Activated CD4-positive, alpha-beta memory T cell treated with anti-CD3 and anti-CD28 coated beads, Interleukin-2, amount 10 ng/mL, durations not matched to agents 7 days and 5 days (primary cell): ENCODE results near the gene BAHD1. TPM values are rescaled to one million over a fixed set of nuclear protein-coding genes. Genes with fewer than 3 reads are reported as not detected.

Experiments used
- CTCF ChIA-PET: fragments of 350-600 bp; sonication (Branson Sonifier 250); formaldehyde crosslinking; loops from one replicate; lab custom pipeline; 2021; ENCODE audit warnings: antibody characterized with exemption, inconsistent platforms; lab: Charles Lee
- POLR2A ChIA-PET: fragments of 350-600 bp; sonication (Branson Sonifier 250); formaldehyde crosslinking; loops from one replicate; lab custom pipeline; 2021; ENCODE audit warnings: antibody characterized with exemption; lab: Charles Lee
- DNase-seq: peaks from one replicate; pipeline ENCODE4 v3.0.0-alpha.2; 2020
- H3K27ac Mint-ChIP-seq: one replicate; pipeline ENCODE4 v1.8.0; 2021; ENCODE audit warnings: mild to moderate bottlenecking, mixed read lengths
- H3K27me3 Mint-ChIP-seq: one replicate; pipeline ENCODE4 v1.8.0; 2021; ENCODE audit warnings: mixed read lengths
- H3K36me3 Mint-ChIP-seq: one replicate; pipeline ENCODE4 v1.8.0; 2021; ENCODE audit warnings: low read depth, mixed read lengths
- H3K4me1 Mint-ChIP-seq: one replicate; pipeline ENCODE4 v1.8.0; 2021; ENCODE audit warnings: mixed read lengths
- H3K4me3 Mint-ChIP-seq: one replicate; pipeline ENCODE4 v1.8.0; 2021; ENCODE audit warnings: mild to moderate bottlenecking, mixed read lengths
- H3K9me3 Mint-ChIP-seq: one replicate; pipeline ENCODE4 v1.8.0; 2021; ENCODE audit warnings: mixed read lengths
- total RNA-seq, 2 experiments: library from RNA; stranded (reverse); gene quantifications; one replicate each; pipeline ENCODE4 v1.2.3, GENCODE V29; 2021

Gene BAHD1
- total RNA-seq, 2 experiments from 2014 or later, result 26.0 to 27.0 TPM

DNA sequence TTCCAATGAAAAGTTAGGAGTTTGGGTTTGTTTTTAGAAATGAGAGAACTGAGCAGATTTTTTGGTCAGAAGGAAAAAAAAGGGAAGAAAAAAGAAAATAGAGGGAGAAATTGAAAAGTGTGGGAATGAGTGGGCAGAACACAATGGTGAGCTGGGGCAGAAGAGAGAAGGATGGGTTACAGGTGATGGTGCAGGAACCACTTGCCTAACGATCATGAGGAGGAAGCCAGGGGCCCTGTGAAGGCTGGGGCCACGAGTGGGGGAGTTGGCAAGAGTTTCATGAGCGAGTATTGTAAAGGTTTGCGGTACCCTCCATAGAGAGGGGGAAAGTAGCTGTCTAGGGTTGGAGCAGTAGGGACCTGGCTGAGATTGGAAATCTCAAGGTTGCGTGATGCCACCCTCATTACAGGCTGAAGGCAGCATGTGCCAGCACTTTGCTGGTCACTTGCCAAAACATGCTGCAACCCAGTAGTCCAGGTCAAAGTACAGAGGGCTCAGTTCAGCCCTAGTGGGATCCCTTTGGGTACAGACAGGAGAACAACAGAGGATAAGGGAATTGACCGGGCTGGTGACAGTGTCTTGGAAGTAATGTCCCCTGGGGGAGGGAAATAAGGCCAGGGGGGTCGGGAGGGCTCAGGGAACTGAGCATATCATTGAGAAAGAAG, 28.5 kb upstream of the BAHD1 start:
- POLR2A ChIA-PET, result no interaction called here
- H3K9me3 Mint-ChIP-seq, result no peaks in the 10 kb centered on the region
- CTCF ChIA-PET, result no interaction called here
- H3K36me3 Mint-ChIP-seq, result peaks cover 46% of the 10 kb centered on the region
- H3K27me3 Mint-ChIP-seq, result no peaks in the 10 kb centered on the region
- H3K4me3 Mint-ChIP-seq, result no peak overlapping the region
- peaks cover 26% of the 10 kb centered on the region for H3K4me1 Mint-ChIP-seq
- no peak overlapping the region for H3K27ac Mint-ChIP-seq
- DNase-seq, result no peak

DNA sequence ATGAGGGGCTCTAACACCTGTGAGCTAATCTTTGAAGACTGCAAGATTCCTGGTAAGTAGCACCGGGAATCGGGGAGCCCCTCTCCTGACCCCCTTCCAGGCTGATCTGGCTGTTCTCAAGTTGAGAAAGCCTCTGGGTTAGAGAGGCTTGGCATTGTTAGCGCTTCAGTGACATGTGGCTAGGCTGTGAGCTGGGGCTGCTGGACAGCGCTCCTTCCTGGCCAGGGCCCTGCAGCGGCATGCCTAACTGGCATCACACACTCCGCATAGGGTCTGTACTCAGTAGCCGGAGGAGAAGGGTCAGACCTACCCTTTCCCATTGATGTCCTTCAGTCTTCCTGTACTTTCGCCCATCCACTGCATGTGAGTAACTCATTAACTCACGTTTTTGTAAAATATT, 27.7 kb upstream of the BAHD1 start:
- Mint-ChIP-seq H3K9me3 (no peaks in the 10 kb centered on the region), H3K27me3 (no peaks in the 10 kb centered on the region), H3K4me3 (no peak overlapping the region), H3K36me3 (peaks cover 46% of the 10 kb centered on the region), H3K4me1 (peaks cover 18% of the 10 kb centered on the region), H3K27ac (no peak overlapping the region)
- ChIA-PET CTCF (interaction anchor here (2.9 kb wide), 1 partner anchor 74 kb away, joined by 10 read pairs; no protein-coding TSS in a partner anchor), POLR2A (no interaction called here)
- DNase-seq, result no peak

- H3K27ac Mint-ChIP-seq, result no peak overlapping the region
- no peaks in the 10 kb centered on the region for H3K27me3 Mint-ChIP-seq
- ChIA-PET CTCF (interaction anchor here (0.7 to 2.9 kb wide), 3 partner anchors 9 to 76 kb away, joined by 3 to 10 read pairs (median 5); partner anchors contain the start of gene IVD), POLR2A (interaction anchor here (0.8 to 1.2 kb wide), 2 partner anchors 10 to 27 kb away, joined by 3 read pairs; partner anchors contain the start of gene BAHD1)
- H3K9me3 Mint-ChIP-seq, result no peaks in the 10 kb centered on the region
- DNase-seq, result no peak
- H3K4me3 Mint-ChIP-seq, result no peak overlapping the region
- H3K4me1 Mint-ChIP-seq, result peaks cover 4% of the 10 kb centered on the region
- peaks cover 43% of the 10 kb centered on the region for H3K36me3 Mint-ChIP-seq
Observed at GRCh38 chr15:40414816-40415215, 25.9 kb upstream of the BAHD1 start.

DNA sequence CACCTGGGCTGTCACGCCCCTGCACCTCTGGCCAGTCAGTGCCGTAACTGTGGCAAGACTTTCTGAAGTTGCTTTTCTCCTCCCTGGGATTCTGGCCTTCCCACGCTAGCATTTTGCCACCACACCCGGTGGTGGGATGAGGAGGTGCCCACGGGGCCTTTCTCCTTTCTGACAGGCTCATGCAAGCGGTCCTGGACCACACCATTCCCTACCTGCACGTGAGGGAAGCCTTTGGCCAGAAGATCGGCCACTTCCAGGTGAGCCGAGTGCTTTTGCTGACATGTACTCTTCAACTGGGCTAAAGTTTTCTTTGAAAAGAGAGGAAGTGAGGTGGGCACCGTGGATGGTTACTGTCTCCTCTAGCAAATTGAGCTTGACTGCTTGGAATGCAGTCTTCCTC, 25.5 kb upstream of the BAHD1 start:
- DNase-seq, result no peak
- CTCF ChIA-PET, result interaction anchor here (2.9 kb wide), 1 partner anchor 76 kb away, joined by 10 read pairs; no protein-coding TSS in a partner anchor
- POLR2A ChIA-PET, result interaction anchor here (1.0 to 1.2 kb wide), 2 partner anchors 9 to 26 kb away, joined by 3 read pairs; partner anchors contain the start of gene BAHD1
- H3K36me3 Mint-ChIP-seq, result peaks cover 40% of the 10 kb centered on the region
- H3K4me1 Mint-ChIP-seq, result peaks cover under 1% of the 10 kb centered on the region
- H3K27me3 Mint-ChIP-seq, result no peaks in the 10 kb centered on the region
- H3K4me3 Mint-ChIP-seq, result no peak overlapping the region
- no peak overlapping the region for H3K27ac Mint-ChIP-seq
- H3K9me3 Mint-ChIP-seq, result no peaks in the 10 kb centered on the region

DNA sequence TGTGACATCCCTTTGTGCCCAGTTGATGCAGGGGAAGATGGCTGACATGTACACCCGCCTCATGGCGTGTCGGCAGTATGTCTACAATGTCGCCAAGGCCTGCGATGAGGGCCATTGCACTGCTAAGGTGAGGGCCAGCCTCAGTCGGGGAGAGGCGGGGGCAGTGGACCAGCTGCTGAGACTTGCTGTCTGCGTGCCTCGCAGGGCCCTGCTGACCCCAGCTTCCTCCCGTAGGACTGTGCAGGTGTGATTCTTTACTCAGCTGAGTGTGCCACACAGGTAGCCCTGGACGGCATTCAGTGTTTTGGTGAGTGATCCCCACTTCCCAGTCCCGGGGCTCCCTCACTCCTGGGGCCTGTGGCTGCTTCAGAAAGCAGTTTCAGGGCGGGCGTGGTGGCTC, 24.7 kb upstream of the BAHD1 start:
- ChIA-PET CTCF (interaction anchor here (0.7 kb wide), 1 partner anchor 71 kb away, joined by 4 read pairs; no protein-coding TSS in a partner anchor), POLR2A (interaction anchor here (1.0 to 1.6 kb wide), 3 partner anchors 10 to 48 kb away, joined by 3 to 7 read pairs (median 3); partner anchors contain the start of gene BAHD1)
- peaks cover 1% of the 10 kb centered on the region for H3K27me3 Mint-ChIP-seq
- H3K27ac Mint-ChIP-seq, result no peak overlapping the region
- H3K4me3 Mint-ChIP-seq, result no peak overlapping the region
- H3K9me3 Mint-ChIP-seq, result no peaks in the 10 kb centered on the region
- DNase-seq, result no peak
- no peaks in the 10 kb centered on the region for H3K4me1 Mint-ChIP-seq
- peaks cover 32% of the 10 kb centered on the region for H3K36me3 Mint-ChIP-seq

DNA sequence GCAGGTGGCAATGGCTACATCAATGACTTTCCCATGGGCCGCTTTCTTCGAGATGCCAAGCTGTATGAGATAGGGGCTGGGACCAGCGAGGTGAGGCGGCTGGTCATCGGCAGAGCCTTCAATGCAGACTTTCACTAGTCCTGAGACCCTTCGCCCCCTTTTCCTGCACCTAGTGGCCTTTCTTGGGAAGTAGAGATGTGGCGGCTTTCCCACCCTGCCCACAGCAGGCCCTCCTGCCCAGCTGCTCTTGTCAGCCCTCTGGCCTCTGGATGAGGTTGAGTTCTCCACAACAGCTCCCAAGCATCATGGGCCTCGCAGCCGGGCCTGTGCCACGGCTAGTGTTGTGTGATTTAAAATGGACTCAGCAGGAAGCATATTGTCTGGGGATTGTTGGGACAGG, 22.6 kb upstream of the BAHD1 start:
- Mint-ChIP-seq H3K36me3 (peaks cover 16% of the 10 kb centered on the region), H3K27ac (peak overlapping the region; percentile 8), H3K27me3 (peaks cover 1% of the 10 kb centered on the region), H3K4me3 (no peak overlapping the region), H3K9me3 (no peaks in the 10 kb centered on the region), H3K4me1 (peaks cover 2% of the 10 kb centered on the region)
- CTCF ChIA-PET, result interaction anchor here (1.0 to 1.2 kb wide), 2 partner anchors 73 to 80 kb away, joined by 3 read pairs; no protein-coding TSS in a partner anchor
- DNase-seq, result no peak
- POLR2A ChIA-PET, result interaction anchor here (1.3 to 1.7 kb wide), 2 partner anchors 12 to 14 kb away, joined by 3 to 4 read pairs; partner anchors contain the start of gene IVD

GRCh38 chr15:40420071-40420713, 20.6 kb upstream of the BAHD1 start:
- no peak for DNase-seq
- no peak overlapping the region for H3K4me3 Mint-ChIP-seq
- peaks cover 7% of the 10 kb centered on the region for H3K36me3 Mint-ChIP-seq
- CTCF ChIA-PET, result interaction anchor here (0.9 to 7.4 kb wide), 6 partner anchors 9 to 202 kb away, joined by 3 to 143 read pairs (median 5); partner anchors contain the start of genes CCDC9B and IVD
- no peak overlapping the region for H3K27ac Mint-ChIP-seq
- POLR2A ChIA-PET, result interaction anchor here (2.2 to 2.3 kb wide), 2 partner anchors 12 to 52 kb away, joined by 5 to 10 read pairs; no protein-coding TSS in a partner anchor
- H3K4me1 Mint-ChIP-seq, result peaks cover 2% of the 10 kb centered on the region
- H3K9me3 Mint-ChIP-seq, result no peaks in the 10 kb centered on the region
- peaks cover 1% of the 10 kb centered on the region for H3K27me3 Mint-ChIP-seq

DNA sequence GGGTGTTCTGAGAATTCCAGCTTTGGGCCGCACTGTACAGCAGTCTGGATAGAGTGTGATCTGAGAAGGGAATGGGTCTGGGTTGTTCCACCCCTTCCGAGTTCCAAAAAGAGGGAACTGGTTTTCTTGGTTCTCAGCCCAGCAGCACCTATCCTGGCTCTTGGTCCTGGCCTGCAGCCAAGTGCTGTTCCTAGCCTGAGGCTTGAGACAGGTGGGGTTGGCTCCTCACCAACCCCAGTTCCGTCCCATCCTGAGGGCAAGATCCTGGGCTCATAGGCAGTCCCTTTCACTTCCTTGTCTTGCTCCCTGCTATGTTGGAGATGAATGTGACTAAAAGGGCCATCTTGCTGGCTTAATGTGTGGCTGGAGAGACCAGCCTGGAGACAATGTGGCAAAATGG, 20.0 kb upstream of the BAHD1 start:
- no peak overlapping the region for H3K4me3 Mint-ChIP-seq
- no peak overlapping the region for H3K27ac Mint-ChIP-seq
- peaks cover 2% of the 10 kb centered on the region for H3K4me1 Mint-ChIP-seq
- H3K36me3 Mint-ChIP-seq, result peaks cover 2% of the 10 kb centered on the region
- peaks cover 1% of the 10 kb centered on the region for H3K27me3 Mint-ChIP-seq
- no peak for DNase-seq
- POLR2A ChIA-PET, result interaction anchor here (1.1 to 2.3 kb wide), 3 partner anchors 13 to 53 kb away, joined by 3 to 10 read pairs (median 5); no protein-coding TSS in a partner anchor
- no peaks in the 10 kb centered on the region for H3K9me3 Mint-ChIP-seq
- CTCF ChIA-PET, result interaction anchor here (0.9 to 7.4 kb wide), 8 partner anchors 9 to 203 kb away, joined by 3 to 143 read pairs (median 8); partner anchors contain the start of genes CCDC9B, INAFM2 and IVD

DNA sequence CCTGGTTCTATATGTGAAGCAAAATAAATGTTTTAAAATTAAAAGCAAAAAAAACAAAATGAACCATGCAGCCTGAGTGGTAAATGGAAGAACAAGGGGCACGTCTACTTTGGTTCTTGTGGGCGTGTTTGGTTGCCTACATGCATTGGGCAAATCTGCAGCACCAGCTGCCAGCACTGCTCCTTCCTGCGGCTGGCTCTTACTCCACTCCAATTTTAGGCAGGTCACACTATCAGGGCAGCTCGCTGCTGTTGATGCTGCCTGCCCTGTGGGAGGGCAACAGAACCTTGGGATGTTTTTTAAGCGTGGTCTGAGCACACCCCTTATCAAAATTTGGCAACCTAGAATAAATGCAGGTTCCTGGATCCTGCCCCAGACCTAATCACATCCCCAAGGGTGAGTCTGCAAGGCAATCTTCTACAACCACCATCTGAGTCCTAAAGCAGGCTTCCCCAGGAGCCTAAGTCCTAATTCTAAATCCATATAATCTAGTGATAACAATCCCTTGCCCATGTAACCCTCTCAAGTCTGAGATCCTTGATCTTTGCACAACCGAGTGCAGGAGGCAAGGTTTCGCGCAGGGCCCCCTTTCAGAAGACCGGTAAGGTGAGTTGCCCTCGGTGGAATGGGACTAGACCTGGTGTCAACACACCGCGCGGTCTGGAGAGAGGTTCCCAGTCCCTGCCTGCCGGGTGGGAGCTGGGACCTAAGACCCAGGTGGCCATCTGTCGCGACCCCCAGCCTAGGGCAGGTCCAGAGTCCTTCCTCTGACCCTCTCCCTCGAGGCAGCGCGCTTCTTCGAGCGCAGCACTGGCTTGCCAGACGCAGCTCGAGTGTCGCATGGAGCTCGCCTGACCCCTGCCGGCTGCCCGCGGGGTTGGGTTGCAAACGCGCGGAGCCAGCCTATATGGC, 19.3 kb upstream of the BAHD1 start:
- no peak overlapping the region for H3K4me3 Mint-ChIP-seq
- no peaks in the 10 kb centered on the region for H3K9me3 Mint-ChIP-seq
- POLR2A ChIA-PET, result interaction anchor here (0.7 to 2.2 kb wide), 8 partner anchors 13 to 79 kb away, joined by 3 to 10 read pairs (median 4); partner anchors contain the start of genes BAHD1, IVD and KNSTRN

GRCh38 chr15:40424483-40425115, 16.2 kb upstream of the BAHD1 start:
- H3K27me3 Mint-ChIP-seq, result peaks cover 6% of the 10 kb centered on the region
- H3K4me3 Mint-ChIP-seq, result no peak overlapping the region
- ChIA-PET POLR2A (interaction anchor here (0.9 to 1.5 kb wide), 3 partner anchors 14 to 19 kb away, joined by 3 read pairs; partner anchors contain the start of gene IVD), CTCF (interaction anchor here (0.6 to 7.4 kb wide), 3 partner anchors 84 to 149 kb away, joined by 3 to 143 read pairs (median 11); partner anchors contain the start of gene CCDC9B)
- peaks cover 2% of the 10 kb centered on the region for H3K4me1 Mint-ChIP-seq
- no peak for DNase-seq
- no peaks in the 10 kb centered on the region for H3K9me3 Mint-ChIP-seq
- H3K27ac Mint-ChIP-seq, result no peak overlapping the region
- H3K36me3 Mint-ChIP-seq, result no peaks in the 10 kb centered on the region

More for the DNA sequence above, 19.3 kb upstream of the BAHD1 start:
- peak; percentile 84 for DNase-seq
- CTCF ChIA-PET, result interaction anchor here (0.6 to 7.4 kb wide), 21 partner anchors 15 to 150 kb away, joined by 3 to 143 read pairs (median 5); partner anchors contain the start of genes BAHD1, CCDC9B, INAFM2 and IVD
- no peaks in the 10 kb centered on the region for H3K36me3 Mint-ChIP-seq
- H3K27ac Mint-ChIP-seq, result no peak overlapping the region
- peaks cover 1% of the 10 kb centered on the region for H3K27me3 Mint-ChIP-seq
- peaks cover 2% of the 10 kb centered on the region for H3K4me1 Mint-ChIP-seq

DNA sequence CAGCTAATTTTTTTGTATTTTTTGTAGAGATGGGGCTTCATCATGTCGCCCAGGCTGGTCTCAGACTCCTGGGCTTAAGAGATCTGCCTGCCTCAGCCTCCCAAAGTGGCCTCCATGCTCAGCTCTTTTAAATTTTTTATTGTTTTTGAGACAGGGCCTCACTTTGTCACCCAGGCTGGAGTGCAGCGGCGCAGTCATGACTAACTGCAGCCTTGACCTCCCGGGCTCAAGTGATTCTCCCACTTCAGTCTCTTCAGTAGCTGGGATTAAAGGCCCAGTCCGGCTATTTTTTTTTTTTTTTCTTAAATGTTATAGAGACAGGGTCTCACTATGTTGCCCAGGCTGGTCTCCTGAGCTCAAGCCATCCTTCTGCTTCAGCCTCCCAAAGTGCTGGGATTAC, 15.1 kb upstream of the BAHD1 start:
- no peaks in the 10 kb centered on the region for H3K9me3 Mint-ChIP-seq
- no peaks in the 10 kb centered on the region for H3K36me3 Mint-ChIP-seq
- H3K4me3 Mint-ChIP-seq, result no peak overlapping the region
- H3K4me1 Mint-ChIP-seq, result peaks cover 2% of the 10 kb centered on the region
- DNase-seq, result no peak
- ChIA-PET CTCF (interaction anchor here (7.4 kb wide), 1 partner anchor 85 kb away, joined by 143 read pairs; the partner anchor contains the start of gene CCDC9B), POLR2A (interaction anchor here (0.7 to 1.3 kb wide), 3 partner anchors 11 to 43 kb away, joined by 3 read pairs; partner anchors contain the start of gene KNSTRN)
- H3K27me3 Mint-ChIP-seq, result peaks cover 8% of the 10 kb centered on the region
- H3K27ac Mint-ChIP-seq, result no peak overlapping the region
